SU-DHL-6 (cell line): ENCODE measurements around the gene SIGLEC6.

ENCODE experiments used
- EZH2phosphoT487 ChIP-seq: fragments of 200-600 bp; sonication (generic), shearing (Covaris generic); conservative IDR thresholded peaks from 2 replicates; pipeline ENCODE4 v1.6.1; 2018; ENCODE audit warnings: mild to moderate bottlenecking, antibody characterized with exemption, low read length, moderate library complexity, mixed read lengths
- TF ChIP-seq, protein P1 (sequence below): fragments of 200-600 bp; sonication (generic); IDR thresholded peaks from one replicate; pipeline ENCODE4 v1.5.1; 2017; ENCODE audit warnings: antibody characterized with exemption, mild to moderate bottlenecking, low read length, moderate library complexity; ENCODE audit not compliant: insufficient read depth, poor library complexity, severe bottlenecking

DNA sequence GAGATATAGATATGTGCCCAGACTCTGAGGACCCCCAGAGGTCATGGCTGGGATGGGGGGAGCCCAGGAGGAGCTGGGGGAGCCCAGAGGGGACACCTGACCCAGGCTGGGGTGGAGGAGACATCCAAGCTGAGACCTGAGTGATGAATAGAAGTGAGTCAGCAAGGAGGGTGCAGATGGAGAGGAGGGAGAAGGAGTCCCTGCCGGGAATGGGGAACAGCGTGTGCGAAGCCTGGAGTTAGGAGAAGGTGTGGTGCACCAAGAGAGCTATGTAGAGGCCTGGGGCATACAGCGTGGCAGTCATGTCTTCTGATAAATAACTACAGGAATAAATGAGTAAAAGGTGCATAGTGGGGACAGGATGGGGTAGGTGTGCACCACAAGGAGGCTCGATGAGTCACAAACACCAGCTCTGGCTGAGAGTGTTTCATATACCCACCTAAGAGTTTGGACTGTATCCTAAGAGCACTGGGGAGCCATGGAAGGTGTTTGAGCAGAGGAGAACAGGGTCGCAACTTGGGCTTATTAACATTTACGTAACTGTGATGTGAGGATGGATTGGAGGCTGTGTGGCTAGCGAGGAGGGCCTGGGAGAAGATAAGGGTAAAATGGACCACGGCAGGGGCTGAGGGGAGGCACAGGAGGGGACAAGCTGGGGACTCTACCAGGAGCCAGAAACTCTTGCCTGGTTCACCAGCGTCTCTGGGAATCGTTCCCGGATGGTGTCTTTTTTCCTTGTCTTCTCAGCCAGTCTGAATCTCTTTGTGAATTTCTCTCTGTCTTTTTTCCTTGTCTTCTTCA, 51.7 kb downstream of the SIGLEC6 start:
- TF ChIP-seq, protein P1, sequence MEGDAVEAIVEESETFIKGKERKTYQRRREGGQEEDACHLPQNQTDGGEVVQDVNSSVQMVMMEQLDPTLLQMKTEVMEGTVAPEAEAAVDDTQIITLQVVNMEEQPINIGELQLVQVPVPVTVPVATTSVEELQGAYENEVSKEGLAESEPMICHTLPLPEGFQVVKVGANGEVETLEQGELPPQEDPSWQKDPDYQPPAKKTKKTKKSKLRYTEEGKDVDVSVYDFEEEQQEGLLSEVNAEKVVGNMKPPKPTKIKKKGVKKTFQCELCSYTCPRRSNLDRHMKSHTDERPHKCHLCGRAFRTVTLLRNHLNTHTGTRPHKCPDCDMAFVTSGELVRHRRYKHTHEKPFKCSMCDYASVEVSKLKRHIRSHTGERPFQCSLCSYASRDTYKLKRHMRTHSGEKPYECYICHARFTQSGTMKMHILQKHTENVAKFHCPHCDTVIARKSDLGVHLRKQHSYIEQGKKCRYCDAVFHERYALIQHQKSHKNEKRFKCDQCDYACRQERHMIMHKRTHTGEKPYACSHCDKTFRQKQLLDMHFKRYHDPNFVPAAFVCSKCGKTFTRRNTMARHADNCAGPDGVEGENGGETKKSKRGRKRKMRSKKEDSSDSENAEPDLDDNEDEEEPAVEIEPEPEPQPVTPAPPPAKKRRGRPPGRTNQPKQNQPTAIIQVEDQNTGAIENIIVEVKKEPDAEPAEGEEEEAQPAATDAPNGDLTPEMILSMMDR = no peak
- TF ChIP-seq EZH2phosphoT487 = no peak
